ENCODE results near the gene ZNF407. TPM values are rescaled to one million over a fixed set of nuclear protein-coding genes. Genes with fewer than 3 reads are reported as not detected.
"Not testable (repeated sequence)": the region's sequence is repeated elsewhere in the genome, so short reads cannot be mapped to it uniquely, and the experiment has no call there.

ZNF407 gene
- total RNA-seq, 2 donors from 2014 or later: 13.0 to 13.9 TPM

- ATAC-seq (no peak), DNase-seq (no peak)
- intact Hi-C loops (cut with DNase I, micrococcal nuclease): no loop called here
These were observed 476.7 kb downstream of the ZNF407 start for GRCh38 chr18:75074196-75075015.

- no peak for DNase-seq
- ATAC-seq: no peak
- intact Hi-C loops (cut with DNase I, micrococcal nuclease): no loop called here
These were observed 477.3 kb downstream of the ZNF407 start for GRCh38 chr18:75075016-75075305.

- no peak for DNase-seq
- intact Hi-C loops (cut with DNase I, micrococcal nuclease): no loop called here
- no peak for ATAC-seq
These were observed 477.8 kb downstream of the ZNF407 start for GRCh38 chr18:75075429-75075841.

- intact Hi-C loops (cut with DNase I, micrococcal nuclease): no loop called here
- no peak for DNase-seq
- no peak for ATAC-seq
These were observed 478.6 kb downstream of the ZNF407 start for GRCh38 chr18:75076286-75076685.

- intact Hi-C loops (cut with DNase I, micrococcal nuclease): no loop called here
- no peak for ATAC-seq
These were observed 483.8 kb downstream of the ZNF407 start for GRCh38 chr18:75081486-75081885.

GRCh38 chr18:75083131-75083530 lies 485.5 kb downstream of the ZNF407 start:
- intact Hi-C loops (cut with DNase I, micrococcal nuclease): no loop called here
- DNase-seq: no peak
- no peak for ATAC-seq

More at GRCh38 chr18:75081486-75081885, 483.8 kb downstream of the ZNF407 start:
- DNase-seq: no peak

GRCh38 chr18:75083761-75084160 lies 486.1 kb downstream of the ZNF407 start:
- intact Hi-C loops (cut with DNase I, micrococcal nuclease): no loop called here
- ATAC-seq (no peak), DNase-seq (no peak)

- DNase-seq; intact Hi-C loops (cut with DNase I, micrococcal nuclease); ATAC-seq: not testable (repeated sequence)
These were observed 488.0 kb downstream of the ZNF407 start for GRCh38 chr18:75085676-75086075.

GRCh38 chr18:75086494-75087034 lies 488.9 kb downstream of the ZNF407 start:
- intact Hi-C loops (cut with DNase I, micrococcal nuclease): no loop called here
- no peak for ATAC-seq
- no peak for DNase-seq

GRCh38 chr18:75087119-75088020 lies 489.7 kb downstream of the ZNF407 start:
- ATAC-seq (no peak), DNase-seq (no peak)
- intact Hi-C loops (cut with DNase I, micrococcal nuclease): no loop called here

- intact Hi-C loops (cut with DNase I, micrococcal nuclease): no loop called here
- ATAC-seq: no peak
- no peak for DNase-seq
These were observed 490.4 kb downstream of the ZNF407 start for GRCh38 chr18:75088021-75088506.

- DNase-seq (no peak), ATAC-seq (no peak)
- intact Hi-C loops (cut with DNase I, micrococcal nuclease): no loop called here
These were observed 491.0 kb downstream of the ZNF407 start for GRCh38 chr18:75088622-75089211.

- ATAC-seq (no peak), DNase-seq (no peak)
- intact Hi-C loops (cut with DNase I, micrococcal nuclease): no loop called here
These were observed 492.2 kb downstream of the ZNF407 start for GRCh38 chr18:75089748-75090327.

- ATAC-seq: no peak
- intact Hi-C loops (cut with DNase I, micrococcal nuclease): no loop called here
These were observed 492.7 kb downstream of the ZNF407 start for GRCh38 chr18:75090336-75090735.

GRCh38 chr18:75097491-75098225 lies 500.0 kb downstream of the ZNF407 start:
- DNase-seq: no peak
- no peak for ATAC-seq
- intact Hi-C loops (cut with DNase I, micrococcal nuclease): no loop called here

More at GRCh38 chr18:75090336-75090735, 492.7 kb downstream of the ZNF407 start:
- DNase-seq: no peak

- ATAC-seq: no peak
- no peak for DNase-seq
These were observed 503.4 kb downstream of the ZNF407 start for GRCh38 chr18:75100832-75101630.

GRCh38 chr18:75101916-75102315 lies 504.2 kb downstream of the ZNF407 start:
- DNase-seq (no peak), ATAC-seq (no peak)
- intact Hi-C loops (cut with DNase I, micrococcal nuclease): no loop called here

More at GRCh38 chr18:75100832-75101630, 503.4 kb downstream of the ZNF407 start:
- intact Hi-C loops (cut with DNase I, micrococcal nuclease): no loop called here

Data from left colon (tissue), 2 donors.